ENCODE measurements around the gene MTFR1L.

MTFR1L gene

GRCh38 chr1:25796811-25797458 lies 22.8 kb upstream of the MTFR1L start:
- no peak for TF ChIP-seq Cebpa-rat (IDR thresholded peaks at IDR 0.05)
- Histone ChIP-seq H3K9ac (peak overlapping the region in 1 of 11 experiments; percentile 5; a peak in 1 of 22 replicates), H3K36me3 (no peaks in the 10 kb centered on the region), H3K4me3 (no peak overlapping the region), H3K9me3 (replicated peaks in 1 of 11) (no peaks in the 10 kb centered on the region), H3K4me1 (peaks cover 18 to 68% (median 50%) of the 10 kb centered on the region in 10 experiments), H4K20me1 (peaks cover 0 to 3% (median 0%) of the 10 kb centered on the region in 11 experiments; a peak in 2 of 22 replicates), H3K4me2 (peak overlapping the region in 10 of 11 experiments; percentile 1 to 70 (median 52); a peak in 18 of 22 replicates), H3K27ac (no peak overlapping the region), H3K27me3 (no peaks in the 10 kb centered on the region)

- TF ChIP-seq Cebpa-rat (IDR thresholded peaks at IDR 0.05), result no peak
- no peak overlapping the region for H3K4me3 ChIP-seq
- no peak overlapping the region; a peak in 1 of 22 replicates for H3K9ac ChIP-seq
- H3K4me1 ChIP-seq, result peaks cover 28 to 78% (median 60%) of the 10 kb centered on the region in 10 experiments
- H3K4me2 ChIP-seq, result peak overlapping the region in 7 of 11 experiments; percentile 22 to 70 (median 57); a peak in 7 of 22 replicates
- no peak overlapping the region for H3K27ac ChIP-seq
- no peaks in the 10 kb centered on the region for H3K9me3 ChIP-seq (replicated peaks in 1 of 11)
- no peaks in the 10 kb centered on the region for H3K27me3 ChIP-seq
- H4K20me1 ChIP-seq, result peaks cover 0 to 13% (median 0%) of the 10 kb centered on the region in 11 experiments; a peak in 5 of 22 replicates
- H3K36me3 ChIP-seq, result no peaks in the 10 kb centered on the region
Measured at GRCh38 chr1:25797939-25798338, 21.8 kb upstream of the MTFR1L start.

- Histone ChIP-seq H3K9me3 (replicated peaks in 1 of 11) (no peaks in the 10 kb centered on the region), H3K4me3 (no peak overlapping the region), H3K27me3 (no peaks in the 10 kb centered on the region), H3K4me1 (peaks cover 37 to 84% (median 68%) of the 10 kb centered on the region in 10 experiments), H4K20me1 (peaks cover 0 to 18% (median 0%) of the 10 kb centered on the region in 11 experiments; a peak in 8 of 22 replicates), H3K4me2 (peak overlapping the region in 9 of 11 experiments; percentile 81 to 99 (median 93); a peak in 17 of 22 replicates), H3K9ac (peak overlapping the region in 2 of 11 experiments; percentile 83 to 84; a peak in 3 of 22 replicates), H3K27ac (no peak overlapping the region), H3K36me3 (no peaks in the 10 kb centered on the region)
- TF ChIP-seq Cebpa-rat (IDR thresholded peaks at IDR 0.05), result no peak
Measured at GRCh38 chr1:25798666-25799351, 20.9 kb upstream of the MTFR1L start.

- Histone ChIP-seq H3K9ac (peak overlapping the region; percentile 72 to 85 (median 82)), H3K4me1 (peaks cover 43 to 84% (median 68%) of the 10 kb centered on the region in 10 experiments), H3K4me2 (peak overlapping the region; percentile 71 to 99 (median 93)), H4K20me1 (peaks cover 0 to 23% (median 0%) of the 10 kb centered on the region in 11 experiments; a peak in 9 of 22 replicates), H3K27me3 (no peaks in the 10 kb centered on the region), H3K27ac (peak overlapping the region; percentile 48 to 78 (median 70); a peak in 20 of 22 replicates), H3K9me3 (replicated peaks in 1 of 11) (no peaks in the 10 kb centered on the region), H3K36me3 (no peaks in the 10 kb centered on the region), H3K4me3 (peak overlapping the region; percentile 60 to 79 (median 68))
- TF ChIP-seq Cebpa-rat (IDR thresholded peaks at IDR 0.05), result no peak
Measured at GRCh38 chr1:25799352-25799934, 20.3 kb upstream of the MTFR1L start.

GRCh38 chr1:25799935-25800702 lies 19.6 kb upstream of the MTFR1L start, which contains the start of gene SELENON:
SELENON (plus strand) TSS chr1:25800193; CDS start chr1:25800231, 38 bp downstream.
- TF ChIP-seq Cebpa-rat (IDR thresholded peaks at IDR 0.05), result no peak
- peak within 1 kb of the TSS; percentile 60 to 79 (median 68) for H3K4me3 ChIP-seq
- peak within 1 kb of the TSS; percentile 62 to 81 (median 72); a peak in 21 of 22 replicates for H3K27ac ChIP-seq

GRCh38 chr1:25800703-25801377 lies 18.9 kb upstream of the MTFR1L start:
- Histone ChIP-seq H3K4me3 (peak overlapping the region; percentile 60 to 79 (median 68)), H3K27ac (peak overlapping the region in 10 of 11 experiments; percentile 55 to 81 (median 72); a peak in 18 of 22 replicates), H3K36me3 (peaks cover 0 to 10% (median 0%) of the 10 kb centered on the region in 11 experiments; a peak in 2 of 22 replicates), H3K9me3 (replicated peaks in 1 of 11) (no peaks in the 10 kb centered on the region), H3K9ac (peak overlapping the region; percentile 72 to 86 (median 83)), H3K4me1 (peaks cover 56 to 88% (median 80%) of the 10 kb centered on the region in 10 experiments), H4K20me1 (peaks cover 4 to 30% (median 12%) of the 10 kb centered on the region in 11 experiments; a peak in 13 of 22 replicates), H3K4me2 (peak overlapping the region; percentile 93 to 100 (median 96)), H3K27me3 (no peaks in the 10 kb centered on the region)
- no peak for TF ChIP-seq Cebpa-rat (IDR thresholded peaks at IDR 0.05)

More at GRCh38 chr1:25799935-25800702, 19.6 kb upstream of the MTFR1L start, which contains the start of gene SELENON:
- Histone ChIP-seq H3K36me3 (peaks cover 0 to 3% (median 0%) of the 10 kb centered on the region in 11 experiments; a peak in 2 of 22 replicates), H3K4me2 (peak within 1 kb of the TSS; percentile 93 to 100 (median 96)), H3K9ac (peak within 1 kb of the TSS; percentile 72 to 86 (median 83)), H3K27me3 (no peaks in the 10 kb centered on the region), H3K9me3 (replicated peaks in 1 of 11) (no peaks in the 10 kb centered on the region), H4K20me1 (peaks cover 0 to 23% (median 5%) of the 10 kb centered on the region in 11 experiments; a peak in 10 of 22 replicates), H3K4me1 (peaks cover 49 to 84% (median 73%) of the 10 kb centered on the region in 10 experiments)

- H3K9ac ChIP-seq, result no peak overlapping the region
- H3K4me3 ChIP-seq, result no peak overlapping the region
- H3K27me3 ChIP-seq, result no peaks in the 10 kb centered on the region
Measured at GRCh38 chr1:25802915-25803314, 16.8 kb upstream of the MTFR1L start.

More at GRCh38 chr1:25802915-25803314, 16.8 kb upstream of the MTFR1L start:
- peaks cover 74 to 89% (median 83%) of the 10 kb centered on the region in 10 experiments for H3K4me1 ChIP-seq
- peak overlapping the region; percentile 27 to 100 (median 95) for H3K4me2 ChIP-seq
- no peaks in the 10 kb centered on the region for H3K9me3 ChIP-seq (replicated peaks in 1 of 11)
- TF ChIP-seq Cebpa-rat (IDR thresholded peaks at IDR 0.05), result no peak
- H3K27ac ChIP-seq, result no peak overlapping the region
- H4K20me1 ChIP-seq, result peaks cover 9 to 51% (median 19%) of the 10 kb centered on the region in 11 experiments; a peak in 15 of 22 replicates
- H3K36me3 ChIP-seq, result peaks cover 0 to 18% (median 3%) of the 10 kb centered on the region in 11 experiments; a peak in 9 of 22 replicates
